Glutamatergic neuron (in vitro differentiated cells): ENCODE results near the gene EYS. TPM values are rescaled to one million over a fixed set of nuclear protein-coding genes. Genes with fewer than 3 reads are reported as not detected.

Source experiments
- DNase-seq: peaks from one replicate; pipeline ENCODE4 v3.0.0; 2022
- H3K27ac Mint-ChIP-seq: one replicate; pipeline ENCODE4 v1.8.0; 2020; ENCODE audit warnings: mild to moderate bottlenecking, mixed read lengths, inconsistent platforms; ENCODE audit not compliant: unreplicated experiment
- H3K27me3 Mint-ChIP-seq: one replicate; pipeline ENCODE4 v1.8.0; 2020; ENCODE audit warnings: mild to moderate bottlenecking, moderate library complexity, mixed read lengths, inconsistent platforms; ENCODE audit not compliant: unreplicated experiment
- H3K36me3 Mint-ChIP-seq: one replicate; pipeline ENCODE4 v1.8.0; 2020; ENCODE audit warnings: mild to moderate bottlenecking, mixed read lengths, inconsistent platforms; ENCODE audit not compliant: unreplicated experiment
- H3K4me1 Mint-ChIP-seq: one replicate; pipeline ENCODE4 v1.8.0; 2020; ENCODE audit warnings: mild to moderate bottlenecking, low read depth, mixed read lengths, inconsistent platforms; ENCODE audit not compliant: unreplicated experiment
- H3K4me3 Mint-ChIP-seq: one replicate; pipeline ENCODE4 v1.8.0; 2020; ENCODE audit warnings: mild to moderate bottlenecking, mixed read lengths, inconsistent platforms; ENCODE audit not compliant: unreplicated experiment
- H3K9me3 Mint-ChIP-seq: one replicate; pipeline ENCODE4 v1.8.0; 2020; ENCODE audit warnings: mild to moderate bottlenecking, moderate library complexity, mixed read lengths, inconsistent platforms; ENCODE audit not compliant: unreplicated experiment
- total RNA-seq: library from RNA; stranded (reverse); fragmentation: NEBNext Ultra II Directional; extraction: Animal tissue kit (Norgen Biotek cat#: 25700); gene quantifications from one replicate; pipeline ENCODE4 v1.2.1, GENCODE V29; 2021; ENCODE audit not compliant: unreplicated experiment
- TF ChIP-seq, protein P1 (sequence below): fragments of 200-600 bp; sonication (generic); IDR thresholded peaks from one replicate; pipeline ENCODE4 v1.5.0; 2021; ENCODE audit not compliant: partially characterized antibody, unreplicated experiment

Gene EYS
- total RNA-seq, 1 donor from 2014 or later = 13.2 TPM

DNA sequence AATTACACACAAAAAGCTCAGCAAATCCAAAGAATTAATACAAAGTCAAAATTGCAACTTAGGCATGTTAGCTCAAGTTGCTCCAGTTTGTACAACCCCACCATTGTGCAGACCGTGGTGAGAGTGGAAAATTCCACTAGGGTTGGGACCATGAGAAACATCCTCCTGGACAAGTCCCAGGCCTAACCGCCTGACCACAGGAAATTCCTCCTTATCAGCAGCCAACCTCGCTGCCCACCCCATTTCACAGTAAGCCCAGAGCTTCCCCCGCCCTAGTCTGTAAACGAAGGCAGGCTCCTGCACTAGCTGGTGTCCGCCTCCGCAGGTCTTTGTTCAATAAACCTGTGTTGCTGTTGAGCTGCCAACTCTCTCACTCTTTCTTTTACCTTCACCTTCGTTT is 1023.3 kb downstream of the EYS start:
- Mint-ChIP-seq H3K36me3 (no peaks in the 10 kb centered on the region), H3K27ac (no peak overlapping the region), H3K9me3 (no peaks in the 10 kb centered on the region), H3K4me3 (no peak overlapping the region), H3K27me3 (no peaks in the 10 kb centered on the region), H3K4me1 (no peaks in the 10 kb centered on the region)
- TF ChIP-seq, protein P1, sequence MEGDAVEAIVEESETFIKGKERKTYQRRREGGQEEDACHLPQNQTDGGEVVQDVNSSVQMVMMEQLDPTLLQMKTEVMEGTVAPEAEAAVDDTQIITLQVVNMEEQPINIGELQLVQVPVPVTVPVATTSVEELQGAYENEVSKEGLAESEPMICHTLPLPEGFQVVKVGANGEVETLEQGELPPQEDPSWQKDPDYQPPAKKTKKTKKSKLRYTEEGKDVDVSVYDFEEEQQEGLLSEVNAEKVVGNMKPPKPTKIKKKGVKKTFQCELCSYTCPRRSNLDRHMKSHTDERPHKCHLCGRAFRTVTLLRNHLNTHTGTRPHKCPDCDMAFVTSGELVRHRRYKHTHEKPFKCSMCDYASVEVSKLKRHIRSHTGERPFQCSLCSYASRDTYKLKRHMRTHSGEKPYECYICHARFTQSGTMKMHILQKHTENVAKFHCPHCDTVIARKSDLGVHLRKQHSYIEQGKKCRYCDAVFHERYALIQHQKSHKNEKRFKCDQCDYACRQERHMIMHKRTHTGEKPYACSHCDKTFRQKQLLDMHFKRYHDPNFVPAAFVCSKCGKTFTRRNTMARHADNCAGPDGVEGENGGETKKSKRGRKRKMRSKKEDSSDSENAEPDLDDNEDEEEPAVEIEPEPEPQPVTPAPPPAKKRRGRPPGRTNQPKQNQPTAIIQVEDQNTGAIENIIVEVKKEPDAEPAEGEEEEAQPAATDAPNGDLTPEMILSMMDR = no peak
- DNase-seq = no peak

DNA sequence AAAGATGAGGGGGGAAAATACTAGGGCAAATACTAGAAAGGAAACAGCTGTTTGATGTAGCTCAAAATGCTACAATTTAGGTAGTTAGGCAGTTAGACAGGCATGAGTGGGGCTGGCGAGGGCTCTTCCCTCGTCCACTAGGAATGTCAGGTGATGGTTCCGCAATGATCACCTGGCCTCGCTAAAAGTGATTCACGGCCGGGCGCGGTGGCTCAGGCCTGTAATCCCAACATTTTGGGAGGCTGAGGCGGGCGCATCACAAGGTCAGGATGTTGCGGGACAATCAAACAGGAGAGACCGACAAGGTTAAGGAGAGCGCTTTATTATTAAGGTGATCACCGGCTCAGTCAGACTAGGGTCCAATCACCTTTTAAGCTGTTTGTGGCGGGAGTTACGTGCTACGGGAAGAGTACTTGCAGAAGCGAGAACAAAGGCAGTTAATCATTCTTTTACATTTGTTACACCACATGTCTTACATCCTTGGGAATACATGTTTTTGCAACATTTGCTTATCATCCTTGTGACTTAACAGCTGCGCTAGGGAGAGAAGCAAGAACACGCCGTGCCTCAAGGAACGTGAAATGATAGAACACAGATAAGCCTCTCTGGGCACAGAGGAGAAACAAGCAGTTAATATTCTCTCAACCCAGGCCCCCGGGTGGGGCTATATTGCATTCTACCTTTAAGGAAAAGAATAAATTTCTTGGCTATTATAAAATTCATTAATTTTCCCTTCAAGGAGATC is 1025.4 kb downstream of the EYS start:
- TF ChIP-seq, protein P1 = no peak
- Mint-ChIP-seq H3K36me3 (no peaks in the 10 kb centered on the region), H3K27ac (no peak overlapping the region), H3K27me3 (no peaks in the 10 kb centered on the region), H3K4me1 (no peaks in the 10 kb centered on the region), H3K4me3 (no peak overlapping the region), H3K9me3 (no peaks in the 10 kb centered on the region)
- no peak for DNase-seq

DNA sequence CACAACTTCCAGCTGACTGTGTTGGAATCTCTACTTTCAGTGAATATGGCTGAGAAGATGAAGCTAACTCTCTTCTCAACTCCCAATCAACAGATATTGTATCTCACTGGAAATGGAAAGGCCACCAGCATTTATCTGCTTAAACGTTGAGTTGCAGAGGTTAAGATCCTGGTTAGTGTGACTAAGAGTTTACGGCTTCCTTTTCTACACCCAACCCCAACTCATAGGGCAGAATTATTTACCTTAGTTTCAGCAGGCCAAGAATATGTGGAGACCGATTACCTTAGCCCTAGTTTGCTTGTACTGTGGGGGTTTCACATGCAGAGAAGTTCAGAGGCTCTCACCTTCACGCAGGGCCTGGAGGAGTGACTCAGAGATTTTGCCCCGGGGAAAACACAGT is 1026.6 kb downstream of the EYS start:
- H3K9me3 Mint-ChIP-seq = no peaks in the 10 kb centered on the region
- H3K36me3 Mint-ChIP-seq = no peaks in the 10 kb centered on the region
- TF ChIP-seq, protein P1 = no peak
- H3K27ac Mint-ChIP-seq = no peak overlapping the region
- no peaks in the 10 kb centered on the region for H3K27me3 Mint-ChIP-seq
- H3K4me1 Mint-ChIP-seq = no peaks in the 10 kb centered on the region
- DNase-seq = no peak
- no peak overlapping the region for H3K4me3 Mint-ChIP-seq

DNA sequence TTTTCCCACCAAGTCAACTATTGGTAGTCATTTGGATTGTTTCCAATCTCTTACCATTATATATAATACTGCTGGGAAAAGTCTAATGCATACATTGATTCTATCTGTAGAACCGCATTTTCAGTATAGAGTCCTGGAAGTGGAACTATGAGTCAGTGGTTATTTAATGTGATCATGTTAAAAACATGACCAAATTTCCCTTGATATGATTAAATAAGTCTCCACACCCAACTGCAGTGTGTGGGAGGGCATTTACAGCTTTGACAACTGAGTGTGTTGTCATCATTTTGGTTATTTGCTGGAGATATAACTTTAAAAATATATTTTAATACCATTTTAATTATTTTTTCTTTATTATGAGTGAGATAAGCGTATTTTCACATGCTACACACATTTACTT is 1027.6 kb downstream of the EYS start:
- TF ChIP-seq, protein P1 = no peak
- no peaks in the 10 kb centered on the region for H3K4me1 Mint-ChIP-seq
- H3K27ac Mint-ChIP-seq = no peak overlapping the region
- no peak overlapping the region for H3K4me3 Mint-ChIP-seq
- no peak for DNase-seq
- H3K9me3 Mint-ChIP-seq = no peaks in the 10 kb centered on the region
- H3K27me3 Mint-ChIP-seq = no peaks in the 10 kb centered on the region
- H3K36me3 Mint-ChIP-seq = no peaks in the 10 kb centered on the region

DNA sequence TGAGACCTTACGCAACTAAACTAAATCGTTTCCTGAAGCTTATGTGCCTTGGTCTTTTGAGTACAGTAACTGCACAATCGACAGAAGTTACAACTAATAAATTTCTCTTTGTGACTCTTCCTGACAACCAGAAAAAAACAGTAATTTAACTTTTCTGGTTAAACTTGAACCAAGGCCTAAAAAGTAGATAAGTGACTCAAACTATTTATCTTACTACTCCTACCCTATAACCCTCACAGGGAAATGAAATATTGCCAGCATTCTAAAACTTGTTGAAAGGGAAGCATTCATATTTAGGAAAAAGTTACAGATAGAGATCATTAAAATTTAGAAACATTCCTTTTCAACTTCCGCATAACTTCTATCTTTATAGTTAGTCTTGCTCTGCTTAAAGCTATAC is 1034.4 kb downstream of the EYS start:
- no peak for DNase-seq
- Mint-ChIP-seq H3K27me3 (no peaks in the 10 kb centered on the region), H3K4me1 (no peaks in the 10 kb centered on the region)

More for the DNA sequence above, 1034.4 kb downstream of the EYS start:
- TF ChIP-seq, protein P1 = no peak
- H3K27ac Mint-ChIP-seq = no peak overlapping the region
- H3K4me3 Mint-ChIP-seq = no peak overlapping the region
- no peaks in the 10 kb centered on the region for H3K36me3 Mint-ChIP-seq
- peaks cover 2% of the 10 kb centered on the region for H3K9me3 Mint-ChIP-seq
